Measurements from ENCODE around the gene TMEM208. TPM values are rescaled to one million over a fixed set of nuclear protein-coding genes. Genes with fewer than 3 reads are reported as not detected.

The TMEM208 gene
- total and polyA plus RNA-seq, 12 donors: 52.1 to 289 (median 80.4) TPM

DNA sequence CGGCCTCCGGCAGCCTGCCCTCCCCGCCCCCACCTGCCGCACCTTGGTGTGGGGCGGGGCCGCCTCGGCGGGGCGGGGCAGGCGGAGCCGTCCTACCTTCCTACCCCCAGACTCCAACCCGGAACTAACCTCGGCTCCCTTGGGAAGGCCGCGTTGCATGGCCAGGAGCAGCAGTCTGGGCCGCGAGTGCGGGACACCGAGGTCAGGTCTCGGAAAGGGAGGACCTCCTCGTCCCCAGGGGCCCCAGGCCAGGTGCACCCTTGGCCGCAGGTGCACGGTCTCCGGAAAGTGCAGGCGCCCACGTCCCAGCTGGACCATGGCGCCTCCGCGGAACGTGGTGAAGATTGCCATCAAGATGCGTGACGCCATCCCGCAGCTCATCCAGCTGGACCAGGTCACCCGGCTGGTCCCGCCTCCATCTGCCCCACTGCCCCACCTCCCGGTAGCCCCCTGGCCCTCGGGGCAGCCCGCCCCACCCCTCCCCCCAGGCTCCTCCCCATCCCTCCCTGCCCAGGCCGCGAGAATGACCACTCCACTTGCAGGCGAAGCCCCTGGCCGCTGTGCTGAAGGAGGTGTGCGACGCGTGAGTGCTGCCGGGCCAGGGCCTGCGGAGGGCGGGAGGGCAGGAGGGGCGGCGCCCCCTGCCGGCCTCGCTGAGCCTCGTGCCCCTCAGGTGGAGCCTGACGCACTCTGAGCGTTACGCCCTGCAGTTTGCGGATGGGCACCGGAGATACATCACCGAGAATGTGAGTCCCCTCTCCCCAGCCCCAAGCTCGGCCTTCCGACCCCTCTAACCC lies 27.7 kb upstream of the TMEM208 start, which contains the start of gene ELMO3:
ELMO3 (plus strand) TSS at position 121 of the 797 bp plus-strand sequence; CDS start at position 317, 196 bp downstream.
- Histone ChIP-seq H3K27ac (peak within 1 kb of the TSS in 2 of 5 donors; percentile 33 to 45), H3K27me3 (no peaks in the 10 kb centered on the region), H3K36me3 (replicated peaks in 1 of 2) (peaks cover 0 to 55% of the 10 kb centered on the region in 2 donors), H3K4me3 (peak within 1 kb of the TSS in 1 of 4 donors; percentile 32), H3K4me1 (replicated peaks in 1 of 2) (peaks cover 0 to 5% of the 10 kb centered on the region in 2 donors), H3K9me3 (replicated peaks in 1 of 3) (no peaks in the 10 kb centered on the region)
- no peak for DNase-seq
- TF ChIP-seq POLR2A (IDR thresholded peaks at IDR 0.05): no peak
- TF ChIP-seq, protein P1, sequence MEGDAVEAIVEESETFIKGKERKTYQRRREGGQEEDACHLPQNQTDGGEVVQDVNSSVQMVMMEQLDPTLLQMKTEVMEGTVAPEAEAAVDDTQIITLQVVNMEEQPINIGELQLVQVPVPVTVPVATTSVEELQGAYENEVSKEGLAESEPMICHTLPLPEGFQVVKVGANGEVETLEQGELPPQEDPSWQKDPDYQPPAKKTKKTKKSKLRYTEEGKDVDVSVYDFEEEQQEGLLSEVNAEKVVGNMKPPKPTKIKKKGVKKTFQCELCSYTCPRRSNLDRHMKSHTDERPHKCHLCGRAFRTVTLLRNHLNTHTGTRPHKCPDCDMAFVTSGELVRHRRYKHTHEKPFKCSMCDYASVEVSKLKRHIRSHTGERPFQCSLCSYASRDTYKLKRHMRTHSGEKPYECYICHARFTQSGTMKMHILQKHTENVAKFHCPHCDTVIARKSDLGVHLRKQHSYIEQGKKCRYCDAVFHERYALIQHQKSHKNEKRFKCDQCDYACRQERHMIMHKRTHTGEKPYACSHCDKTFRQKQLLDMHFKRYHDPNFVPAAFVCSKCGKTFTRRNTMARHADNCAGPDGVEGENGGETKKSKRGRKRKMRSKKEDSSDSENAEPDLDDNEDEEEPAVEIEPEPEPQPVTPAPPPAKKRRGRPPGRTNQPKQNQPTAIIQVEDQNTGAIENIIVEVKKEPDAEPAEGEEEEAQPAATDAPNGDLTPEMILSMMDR (IDR thresholded peaks at IDR 0.05): peak in 3 of 6 experiments; percentile 14 to 53 (median 28)
- 38 to 49% (median 45%) methylated on average over 26 to 61 of the region's 61 CpGs for WGBS, 4 donors
- intact Hi-C loops (cut with DNase I): no loop called here

DNA sequence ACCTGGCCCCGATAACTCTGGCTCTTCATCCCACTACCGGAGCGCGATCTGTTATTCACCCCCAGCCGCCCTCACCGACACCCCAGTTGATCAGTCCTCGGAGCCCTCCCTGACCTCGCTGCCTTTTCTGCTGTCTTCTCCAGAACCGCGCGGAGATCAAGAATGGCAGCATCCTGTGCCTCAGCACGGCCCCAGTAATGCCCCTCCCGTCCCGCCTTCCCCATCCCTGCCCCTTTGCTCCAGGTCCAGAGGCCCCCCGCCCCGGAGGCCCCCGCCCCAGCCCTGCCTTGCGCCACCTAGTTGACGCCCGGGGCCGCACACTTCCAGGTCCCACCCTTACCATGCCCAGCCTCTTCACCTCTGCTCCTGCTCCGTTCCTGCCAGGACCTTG lies 27.1 kb upstream of the TMEM208 start:
- H3K27ac ChIP-seq: no peak overlapping the region

DNA sequence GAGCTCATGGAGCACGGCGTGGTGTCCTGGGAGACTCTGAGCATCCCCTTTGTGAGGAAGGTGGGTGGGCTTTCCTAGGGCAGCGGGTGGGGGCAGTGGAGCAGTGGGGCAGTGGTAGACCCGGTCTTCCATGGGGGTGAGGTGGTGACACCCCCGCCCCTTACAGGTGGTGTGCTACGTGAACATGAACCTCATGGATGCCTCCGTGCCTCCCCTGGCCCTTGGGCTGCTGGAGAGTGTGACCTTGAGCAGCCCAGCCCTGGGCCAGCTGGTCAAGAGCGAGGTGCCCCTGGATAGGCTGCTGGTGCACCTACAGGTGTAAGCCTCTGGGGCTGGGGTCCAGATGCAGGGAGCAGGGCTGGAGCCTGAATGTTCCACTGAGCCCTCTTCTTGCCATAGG lies 26.4 kb upstream of the TMEM208 start:
- Histone ChIP-seq H3K27ac (no peak overlapping the region), H3K9me3 (replicated peaks in 1 of 3) (no peaks in the 10 kb centered on the region), H3K4me1 (replicated peaks in 1 of 2) (peaks cover 0 to 5% of the 10 kb centered on the region in 2 donors), H3K27me3 (no peaks in the 10 kb centered on the region), H3K4me3 (no peak overlapping the region), H3K36me3 (replicated peaks in 1 of 2) (peaks cover 0 to 42% of the 10 kb centered on the region in 2 donors)
- WGBS, 4 donors: 69 to 91% (median 80%) methylated on average over 4 to 8 of the region's 8 CpGs
- DNase-seq: no peak
- intact Hi-C loops (cut with DNase I): no loop called here
- no peak for TF ChIP-seq POLR2A (IDR thresholded peaks at IDR 0.05)
- TF ChIP-seq, protein P1 (IDR thresholded peaks at IDR 0.05): no peak

More for the DNA sequence above, 27.1 kb upstream of the TMEM208 start:
- intact Hi-C loops (cut with DNase I): no loop called here
- H3K4me3 ChIP-seq: no peak overlapping the region
- 29 to 67% (median 42%) methylated on average over 14 to 22 of the region's 22 CpGs for WGBS, 4 donors
- peaks cover 0 to 49% of the 10 kb centered on the region in 2 donors for H3K36me3 ChIP-seq (replicated peaks in 1 of 2)
- H3K9me3 ChIP-seq (replicated peaks in 1 of 3): no peaks in the 10 kb centered on the region
- H3K27me3 ChIP-seq: no peaks in the 10 kb centered on the region
- no peak for DNase-seq
- peaks cover 0 to 5% of the 10 kb centered on the region in 2 donors for H3K4me1 ChIP-seq (replicated peaks in 1 of 2)
- TF ChIP-seq, protein P1 (IDR thresholded peaks at IDR 0.05): peak in 1 of 6 experiments; percentile 9
- TF ChIP-seq POLR2A (IDR thresholded peaks at IDR 0.05): no peak

DNA sequence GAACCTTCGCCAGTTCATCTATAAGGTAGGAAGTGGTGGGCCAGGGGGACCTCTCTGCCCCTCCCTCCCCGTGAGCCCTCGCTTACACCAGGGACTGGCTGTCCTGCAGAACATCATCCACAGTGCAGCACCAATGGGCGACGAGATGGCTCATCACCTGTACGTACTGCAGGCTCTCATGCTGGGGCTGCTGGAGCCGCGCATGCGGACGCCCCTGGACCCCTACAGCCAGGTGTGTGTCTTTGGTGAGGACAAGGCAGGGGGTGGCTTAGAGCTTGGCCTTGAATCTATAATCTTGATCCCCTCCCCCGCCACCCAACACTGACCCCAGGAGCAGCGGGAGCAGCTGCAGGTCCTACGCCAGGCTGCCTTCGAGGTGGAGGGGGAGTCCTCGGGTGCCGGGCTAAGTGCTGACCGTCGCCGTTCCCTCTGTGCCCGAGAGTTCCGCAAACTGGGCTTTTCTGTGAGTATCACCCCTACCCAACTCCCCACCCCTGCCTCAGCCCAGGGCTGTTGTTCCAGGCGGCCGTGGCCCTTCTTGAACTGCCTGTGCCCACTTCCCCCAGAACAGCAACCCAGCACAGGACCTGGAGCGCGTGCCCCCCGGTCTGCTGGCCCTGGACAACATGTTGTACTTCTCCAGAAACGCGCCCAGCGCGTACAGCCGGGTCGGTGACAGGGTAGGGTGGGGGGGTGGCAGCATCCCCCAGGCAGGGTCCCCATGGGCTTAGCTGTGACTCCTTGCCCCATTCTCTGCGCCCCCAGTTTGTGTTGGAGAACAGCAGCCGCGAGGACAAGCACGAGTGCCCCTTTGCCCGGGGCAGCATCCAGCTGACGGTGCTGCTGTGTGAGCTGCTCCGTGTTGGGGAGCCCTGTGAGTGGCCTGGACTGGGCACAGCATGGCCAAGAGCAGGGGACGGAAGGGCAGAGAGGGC lies 25.3 kb upstream of the TMEM208 start:
- Histone ChIP-seq H3K9me3 (replicated peaks in 1 of 3) (no peaks in the 10 kb centered on the region), H3K27ac (no peak overlapping the region), H3K36me3 (replicated peaks in 1 of 2) (peaks cover 0 to 30% of the 10 kb centered on the region in 2 donors), H3K4me1 (replicated peaks in 1 of 2) (peaks cover 0 to 5% of the 10 kb centered on the region in 2 donors), H3K27me3 (no peaks in the 10 kb centered on the region), H3K4me3 (no peak overlapping the region)
- DNase-seq: no peak
- TF ChIP-seq POLR2A (IDR thresholded peaks at IDR 0.05): no peak
- TF ChIP-seq, protein P1 (IDR thresholded peaks at IDR 0.05): no peak
- intact Hi-C loops (cut with DNase I): no loop called here
- WGBS, 4 donors: 94 to 97% (median 95%) methylated on average over 22 to 40 of the region's 40 CpGs

All from adrenal gland (tissue), 12 donors.